Activated CD8-positive, alpha-beta memory T cell treated with anti-CD3 and anti-CD28 coated beads for 36 hours (primary cell): ENCODE data around the gene CEP162. TPM values are rescaled to one million over a fixed set of nuclear protein-coding genes. Genes with fewer than 3 reads are reported as not detected.

ENCODE experiments used
- CTCF ChIA-PET: fragments of 350-600 bp; sonication (Branson Sonifier 250); formaldehyde crosslinking; loops from one replicate; lab custom pipeline; 2021; ENCODE audit warnings: antibody characterized with exemption; lab: Charles Lee
- POLR2A ChIA-PET: fragments of 350-600 bp; sonication (Branson Sonifier 250); formaldehyde crosslinking; loops from one replicate; lab custom pipeline; 2021; ENCODE audit warnings: antibody characterized with exemption; lab: Charles Lee
- total RNA-seq, 2 experiments: library from RNA; stranded (reverse); gene quantifications; one replicate each; pipeline ENCODE4 v1.2.3, GENCODE V29; 2021

The CEP162 gene, protein sequence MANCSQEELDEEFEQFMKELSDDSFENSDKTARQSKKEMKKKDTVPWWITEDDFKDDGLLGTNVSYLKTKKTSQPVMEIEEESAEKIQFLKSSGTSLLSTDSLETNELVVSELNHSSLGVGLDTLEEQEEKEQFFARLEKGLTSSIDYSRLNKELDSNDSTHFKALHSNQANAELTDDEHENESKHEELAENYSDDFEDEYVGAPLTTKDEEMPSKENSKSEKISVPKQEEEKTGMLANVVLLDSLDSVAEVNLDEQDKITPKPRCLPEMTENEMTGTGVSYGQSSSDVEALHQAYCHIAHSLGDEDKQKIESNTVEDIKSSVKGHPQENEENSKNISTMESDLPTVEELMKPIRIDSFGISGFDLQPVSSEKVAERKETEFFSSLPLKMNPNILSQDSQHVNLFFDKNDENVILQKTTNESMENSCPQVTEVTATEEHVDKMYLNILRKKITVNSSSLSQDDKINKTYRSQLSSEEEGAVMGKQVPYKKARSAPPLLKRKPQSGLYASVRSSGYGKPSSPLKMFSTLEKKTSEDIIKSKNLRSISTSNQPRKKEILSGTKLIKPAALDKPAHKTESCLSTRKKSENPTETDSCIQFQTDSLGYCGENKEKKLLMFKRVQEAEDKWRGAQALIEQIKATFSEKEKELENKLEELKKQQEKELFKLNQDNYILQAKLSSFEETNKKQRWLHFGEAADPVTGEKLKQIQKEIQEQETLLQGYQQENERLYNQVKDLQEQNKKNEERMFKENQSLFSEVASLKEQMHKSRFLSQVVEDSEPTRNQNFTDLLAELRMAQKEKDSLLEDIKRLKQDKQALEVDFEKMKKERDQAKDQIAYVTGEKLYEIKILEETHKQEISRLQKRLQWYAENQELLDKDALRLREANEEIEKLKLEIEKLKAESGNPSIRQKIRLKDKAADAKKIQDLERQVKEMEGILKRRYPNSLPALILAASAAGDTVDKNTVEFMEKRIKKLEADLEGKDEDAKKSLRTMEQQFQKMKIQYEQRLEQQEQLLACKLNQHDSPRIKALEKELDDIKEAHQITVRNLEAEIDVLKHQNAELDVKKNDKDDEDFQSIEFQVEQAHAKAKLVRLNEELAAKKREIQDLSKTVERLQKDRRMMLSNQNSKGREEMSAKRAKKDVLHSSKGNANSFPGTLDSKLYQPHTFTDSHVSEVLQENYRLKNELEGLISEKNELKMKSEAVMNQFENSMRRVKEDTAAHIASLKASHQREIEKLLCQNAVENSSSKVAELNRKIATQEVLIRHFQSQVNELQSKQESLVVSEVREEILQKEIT (N-terminal part only)
- total RNA-seq = 1 to 10 TPM; 5.4 to 6.3 TPM

DNA sequence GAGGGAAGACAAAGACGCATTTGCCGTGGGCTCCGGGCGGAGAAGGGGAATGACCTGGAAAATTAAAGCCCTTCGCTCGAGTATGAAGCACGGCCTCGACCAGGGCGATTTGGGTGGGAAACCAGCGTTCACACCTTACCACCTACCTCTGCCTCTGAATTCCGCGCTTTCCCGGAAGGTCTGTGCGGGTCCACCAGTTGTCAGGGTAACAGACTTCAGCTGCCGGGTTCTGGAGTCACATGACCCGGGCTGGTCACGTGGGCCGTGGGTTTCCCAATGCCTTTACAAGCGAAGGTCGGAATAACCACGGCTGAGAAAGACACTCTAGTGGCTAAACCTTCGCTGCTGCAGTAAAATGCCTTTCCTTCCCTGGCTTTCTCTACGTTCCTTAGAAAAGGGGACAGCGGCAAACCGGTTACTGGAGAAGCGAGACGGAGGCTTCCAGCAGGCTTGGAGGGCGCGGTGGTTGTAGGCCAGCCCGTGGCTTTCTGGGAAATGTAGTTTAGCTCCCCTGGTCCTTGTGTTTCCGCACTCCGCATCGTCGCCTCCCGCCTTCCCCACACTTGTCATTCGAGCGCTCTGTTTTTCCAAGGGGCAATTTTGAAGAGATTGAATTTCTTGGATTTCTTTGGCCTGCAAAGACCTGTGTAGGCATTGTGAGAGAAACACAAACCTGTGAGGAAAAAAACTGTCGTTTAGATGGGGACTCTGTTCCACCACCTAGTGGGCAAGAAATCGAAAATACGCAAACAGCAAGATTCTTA, at the start of gene CEP162:
Gene CEP162 (minus strand): TSS at position 210 of the 764 bp plus-strand sequence. CDS start 1,250 bp downstream, outside the sequence.
- POLR2A ChIA-PET = interaction anchor here (0.5 kb wide), 1 partner anchor 1368 kb away, joined by 4 read pairs; no protein-coding TSS in a partner anchor
- CTCF ChIA-PET = interaction anchor here (0.7 to 1.3 kb wide), 6 partner anchors 14 to 1161 kb away, joined by 3 to 4 read pairs (median 4); partner anchors contain the start of gene DOP1A

DNA sequence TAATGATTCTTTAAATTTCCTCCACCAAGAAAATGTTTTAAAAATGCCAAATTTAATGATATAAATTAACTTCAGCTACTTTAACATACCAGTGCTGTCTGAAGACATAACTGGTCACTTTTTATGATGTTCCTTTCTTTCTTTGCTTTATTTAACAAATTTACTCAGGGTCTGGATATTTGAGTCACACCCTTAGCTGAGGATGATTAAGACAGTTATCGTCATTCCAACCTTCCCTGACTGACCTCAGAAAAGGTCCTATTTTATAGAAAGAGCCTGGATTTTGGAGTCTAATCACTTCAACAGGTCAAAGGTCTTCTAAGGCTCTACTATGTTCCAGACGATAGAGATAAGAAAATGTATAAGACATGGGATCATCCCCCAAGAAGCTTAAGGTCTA, 47.4 kb upstream of the CEP162 start:
- ChIA-PET POLR2A (no interaction called here), CTCF (interaction anchor here (1.1 kb wide), 1 partner anchor 13 kb away, joined by 4 read pairs; no protein-coding TSS in a partner anchor)

DNA sequence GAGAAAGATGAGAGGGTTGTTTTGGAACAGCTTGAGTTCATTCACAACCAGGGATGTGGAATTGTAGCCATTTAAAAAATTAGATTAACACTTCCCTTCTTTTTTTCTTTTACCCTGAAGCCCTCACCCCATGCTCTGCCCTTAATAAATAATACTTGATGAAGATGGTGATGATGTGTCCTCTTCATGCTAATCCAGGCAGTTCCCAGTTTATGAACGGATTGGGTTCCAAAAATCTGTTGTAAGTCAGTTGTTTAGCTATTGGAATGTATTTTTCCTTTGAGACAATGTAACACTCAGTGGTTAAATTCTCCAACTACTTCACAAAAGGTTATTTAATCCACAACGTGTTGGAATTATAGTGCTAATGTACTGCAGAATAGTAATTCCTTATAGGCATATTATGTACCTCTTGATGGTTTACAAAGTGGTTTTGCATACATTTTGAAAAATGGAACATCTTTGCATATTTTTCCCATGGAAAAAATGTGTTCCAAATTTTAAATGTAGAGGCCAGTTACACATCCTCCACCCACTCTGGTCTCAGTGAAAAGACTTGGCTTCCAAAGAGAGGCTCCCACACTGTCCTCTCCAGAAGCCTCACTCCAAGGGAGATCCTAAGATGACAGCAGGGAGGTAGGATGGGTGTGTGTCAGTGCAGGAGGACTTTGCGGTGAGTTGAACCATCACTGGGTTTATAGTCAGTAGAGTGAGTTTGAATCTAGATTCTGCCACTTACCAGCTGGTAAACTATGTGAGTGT, 45.8 kb upstream of the CEP162 start:
- ChIA-PET POLR2A (no interaction called here), CTCF (no interaction called here)

DNA sequence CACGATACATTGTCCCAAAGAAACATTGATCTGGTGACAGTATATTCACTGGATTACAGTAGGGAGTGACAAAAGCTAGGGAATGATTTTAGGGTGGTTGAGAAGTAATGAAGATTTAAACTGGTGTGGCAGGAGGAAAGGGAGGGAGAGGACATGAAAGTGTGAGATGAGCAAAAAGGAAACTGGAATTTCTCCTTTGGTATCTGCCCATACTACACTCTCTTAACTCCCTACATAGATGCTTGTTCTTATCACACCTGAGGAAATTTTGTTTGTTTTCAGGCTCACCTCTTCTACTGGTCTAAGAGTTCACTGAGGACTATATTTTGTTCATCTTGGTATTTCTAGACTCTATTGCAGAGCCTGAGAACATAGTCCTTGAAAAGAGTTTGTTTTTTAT, 44.9 kb upstream of the CEP162 start:
- ChIA-PET POLR2A (no interaction called here), CTCF (interaction anchor here (0.7 kb wide), 1 partner anchor 45 kb away, joined by 3 read pairs; the partner anchor contains the start of gene CEP162)

DNA sequence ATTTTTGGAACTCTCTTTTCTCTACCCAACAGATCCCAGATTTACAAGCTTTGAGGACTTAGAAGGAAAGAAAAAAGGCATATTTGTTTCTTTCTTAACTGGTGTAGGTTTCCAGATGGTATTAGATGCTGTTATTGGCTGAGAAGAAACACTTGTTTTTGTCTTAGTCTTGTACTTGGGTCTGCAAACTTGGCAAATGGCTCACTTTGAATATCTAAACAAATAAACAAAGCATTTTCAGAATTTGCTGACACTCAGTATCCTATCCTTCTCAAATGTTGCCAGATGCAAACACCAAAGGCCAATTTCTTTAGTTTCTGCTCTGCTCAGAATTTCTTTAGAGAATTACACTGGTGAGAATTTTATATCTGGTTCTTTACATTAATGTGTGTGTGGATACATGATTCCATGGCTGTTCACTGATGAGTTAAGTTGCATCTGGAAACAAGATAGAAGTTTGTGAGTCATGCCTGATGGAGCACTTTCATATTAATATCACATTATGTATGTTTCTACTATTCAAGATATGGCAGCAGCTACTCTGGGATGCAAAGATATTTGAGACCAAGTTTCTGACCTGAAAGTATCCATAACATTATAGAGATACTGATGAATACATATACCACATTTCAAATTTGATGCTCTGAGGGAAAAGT, 43.7 kb upstream of the CEP162 start:
- ChIA-PET CTCF (no interaction called here), POLR2A (no interaction called here)

DNA sequence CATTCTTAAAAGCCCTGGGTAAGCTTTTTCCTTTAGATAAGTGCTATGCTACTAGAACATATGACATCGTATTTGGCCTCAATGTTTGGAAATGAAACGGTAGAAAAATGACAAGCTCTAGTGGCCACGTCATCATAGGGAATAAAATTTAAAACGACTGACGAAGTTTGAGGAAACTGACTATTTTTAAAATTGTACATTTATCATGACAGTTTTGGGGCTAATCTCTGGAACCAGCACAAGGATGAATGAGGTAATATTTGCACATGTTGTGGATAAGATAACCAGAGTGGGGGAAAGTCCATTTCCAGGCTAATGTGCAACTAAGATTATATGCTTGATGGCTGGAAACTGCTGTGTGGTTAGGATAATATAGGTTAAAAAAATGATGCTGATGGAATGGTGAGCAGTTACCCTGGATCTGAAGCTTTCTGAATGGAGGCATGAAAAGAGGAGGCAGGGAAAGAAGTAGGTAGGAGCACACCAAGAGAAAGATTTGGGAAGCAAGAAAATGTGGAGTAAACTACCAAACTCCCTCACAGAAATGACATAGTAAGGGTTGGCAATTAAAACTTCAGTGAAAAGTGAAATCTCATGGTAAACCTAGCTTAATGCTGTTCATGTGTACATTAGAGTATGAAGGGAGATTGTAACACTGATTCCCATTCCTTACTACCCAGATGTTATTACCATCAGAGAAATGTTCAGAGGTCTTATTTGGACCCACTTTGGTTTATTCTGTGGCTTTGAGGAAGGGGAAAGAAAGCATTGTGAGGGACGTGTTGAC, 42.7 kb upstream of the CEP162 start:
- ChIA-PET POLR2A (no interaction called here), CTCF (no interaction called here)

DNA sequence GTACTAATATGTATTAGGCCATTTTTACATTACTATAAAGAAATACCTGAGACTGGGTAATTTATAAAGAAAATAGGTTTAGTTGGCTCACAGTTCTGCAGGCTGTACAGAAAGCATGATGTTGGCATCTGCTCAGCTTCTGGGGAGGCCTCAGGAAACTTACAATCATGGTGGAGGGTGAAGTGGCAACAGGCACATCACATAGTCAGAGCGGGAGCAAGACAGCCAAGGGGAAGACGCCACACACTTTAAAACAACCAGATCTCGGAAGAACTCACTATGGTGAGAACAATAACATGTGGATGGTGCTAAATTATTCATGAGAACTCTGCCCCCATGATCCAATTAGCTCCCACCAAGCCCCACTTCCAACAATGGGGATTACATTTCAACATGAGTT, 41.3 kb upstream of the CEP162 start:
- POLR2A ChIA-PET = interaction anchor here (0.6 kb wide), 1 partner anchor 558 kb away, joined by 3 read pairs; no protein-coding TSS in a partner anchor

DNA sequence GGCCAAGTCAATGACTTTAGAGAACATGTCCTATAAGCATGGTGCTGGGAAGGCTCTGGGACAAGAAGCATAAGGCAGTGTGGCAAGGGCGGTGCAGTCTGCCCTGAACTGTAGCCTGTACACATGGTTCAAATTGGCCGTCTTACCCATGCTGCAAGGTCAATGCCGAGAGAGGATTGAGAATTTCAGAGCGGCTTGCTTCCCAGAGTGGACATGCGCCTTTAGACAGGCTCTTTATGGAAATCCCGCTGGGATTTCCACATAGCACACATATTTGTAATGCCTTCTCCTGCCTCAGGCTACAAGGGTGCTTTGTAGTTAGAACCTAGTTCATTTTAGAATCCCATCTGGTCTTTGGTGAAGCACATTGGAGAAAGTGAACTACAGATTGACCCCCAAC, 36.1 kb upstream of the CEP162 start:
- ChIA-PET CTCF (no interaction called here), POLR2A (no interaction called here)

More for the DNA sequence above, 41.3 kb upstream of the CEP162 start:
- CTCF ChIA-PET = no interaction called here

DNA sequence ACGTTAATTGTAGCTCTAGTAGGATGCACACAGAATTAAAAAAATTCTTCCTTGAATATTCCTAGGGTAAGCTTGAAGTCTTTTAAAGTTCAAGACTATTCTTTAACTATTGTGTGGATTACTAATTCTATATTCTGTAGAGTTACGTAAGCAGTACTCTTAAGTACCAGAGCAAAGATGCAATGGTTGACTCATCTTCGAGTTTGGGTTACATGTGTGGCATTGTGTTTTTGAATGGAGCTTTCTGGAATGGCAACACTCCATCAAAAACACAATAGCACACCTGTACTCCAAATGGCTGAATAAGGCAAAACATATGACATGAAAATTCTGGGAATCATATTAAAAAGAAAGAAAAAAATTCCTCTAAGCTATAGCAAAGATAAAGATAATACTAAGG, 33.5 kb upstream of the CEP162 start:
- POLR2A ChIA-PET = no interaction called here
- CTCF ChIA-PET = no interaction called here

DNA sequence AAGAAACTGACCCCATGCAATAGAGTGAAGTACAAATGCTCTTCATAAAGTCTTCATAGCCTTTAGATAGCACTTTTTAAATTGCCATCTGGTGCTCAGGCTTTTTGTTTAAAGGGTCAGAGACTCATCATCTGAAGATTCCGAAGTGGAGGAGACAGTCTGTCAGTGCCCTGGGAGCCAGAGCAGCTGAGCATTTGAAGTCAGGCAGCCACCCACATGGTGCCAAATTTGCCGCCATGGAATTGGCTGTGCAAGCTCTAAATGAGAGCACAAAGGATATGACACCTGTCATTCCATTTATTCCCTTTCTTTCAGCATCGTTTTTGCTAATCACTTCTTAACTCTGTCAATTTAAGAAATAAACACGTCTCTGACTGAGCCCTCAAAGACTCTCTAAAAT, 32.8 kb upstream of the CEP162 start:
- CTCF ChIA-PET = no interaction called here
- POLR2A ChIA-PET = no interaction called here

DNA sequence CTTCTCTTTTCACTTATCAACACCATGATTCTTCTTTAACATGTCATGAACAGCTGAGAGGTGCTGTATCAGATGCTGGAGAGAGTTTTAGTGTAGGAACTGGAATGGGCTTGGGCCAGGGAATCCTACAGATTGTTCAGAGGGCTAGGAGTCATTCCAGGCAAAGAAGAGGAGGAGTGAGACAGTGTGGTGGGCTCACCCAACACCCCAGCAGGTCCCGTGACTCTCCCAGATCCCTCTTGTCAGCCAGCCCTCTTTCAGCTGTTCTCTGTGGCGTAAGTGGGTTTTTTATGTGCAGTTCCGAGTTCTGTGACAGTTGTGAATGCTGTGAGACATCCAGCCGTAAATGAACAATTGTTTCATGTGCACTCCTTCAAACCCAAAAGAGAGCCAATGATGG, 31.4 kb upstream of the CEP162 start:
- ChIA-PET CTCF (no interaction called here), POLR2A (no interaction called here)

DNA sequence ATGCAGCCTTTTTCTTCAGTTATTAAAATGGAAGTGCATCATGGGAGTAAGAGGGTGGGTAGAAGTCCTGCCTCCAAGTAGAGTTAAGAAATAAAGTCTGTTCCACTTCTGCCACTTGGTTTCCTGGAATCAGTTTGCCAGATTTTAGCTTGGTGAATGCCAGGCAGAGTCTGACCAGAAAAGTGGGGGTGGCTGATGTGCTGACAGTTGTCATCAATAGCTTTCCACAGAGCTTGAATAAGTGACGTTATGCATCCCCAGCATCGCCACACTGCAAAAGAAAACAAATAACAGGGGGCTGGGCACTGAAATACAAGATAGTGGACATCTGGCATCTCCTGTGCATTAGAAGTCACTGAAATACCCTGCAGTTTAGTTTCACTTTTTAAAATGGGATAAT, 30.8 kb upstream of the CEP162 start:
- POLR2A ChIA-PET = no interaction called here

DNA sequence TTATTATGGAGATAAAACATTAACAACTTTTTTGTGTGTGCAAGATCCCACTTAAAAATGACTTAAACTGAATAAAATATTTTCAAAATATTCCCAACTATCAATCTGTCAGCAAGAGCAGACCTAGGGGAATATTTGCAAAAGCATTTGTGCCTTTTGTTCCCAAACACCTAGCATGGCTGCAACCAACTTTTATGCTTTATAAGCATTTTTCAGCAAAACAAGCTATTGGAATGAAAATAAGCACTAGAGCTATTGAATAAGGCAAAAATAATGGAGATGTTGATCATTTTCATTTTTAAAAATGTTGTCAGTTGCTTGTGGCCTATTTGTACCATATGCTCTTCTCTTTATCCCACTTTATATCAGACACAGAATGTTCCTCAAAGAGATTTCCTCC, 28.2 kb upstream of the CEP162 start:
- ChIA-PET CTCF (no interaction called here), POLR2A (no interaction called here)

More for the DNA sequence above, 30.8 kb upstream of the CEP162 start:
- CTCF ChIA-PET = no interaction called here

DNA sequence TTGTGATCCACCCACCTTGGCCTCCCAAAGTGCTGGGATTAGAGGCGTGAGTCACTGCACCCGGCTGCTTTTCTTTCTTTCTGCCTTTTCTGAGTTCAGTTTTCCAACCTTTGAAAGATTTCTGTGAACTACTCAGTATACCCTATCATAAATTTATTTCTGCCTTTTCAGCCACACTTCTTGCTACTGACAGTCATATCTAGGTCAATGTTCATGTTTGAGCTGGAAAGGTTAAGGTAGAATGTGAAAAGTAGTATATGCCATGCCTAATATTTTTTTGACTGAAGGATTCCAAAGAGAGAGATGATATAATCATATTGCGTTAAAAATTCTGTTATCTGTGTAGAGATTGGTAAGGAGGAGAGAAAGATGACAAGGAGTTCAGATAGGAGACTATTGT, 25.9 kb upstream of the CEP162 start:
- POLR2A ChIA-PET = no interaction called here
- CTCF ChIA-PET = no interaction called here

DNA sequence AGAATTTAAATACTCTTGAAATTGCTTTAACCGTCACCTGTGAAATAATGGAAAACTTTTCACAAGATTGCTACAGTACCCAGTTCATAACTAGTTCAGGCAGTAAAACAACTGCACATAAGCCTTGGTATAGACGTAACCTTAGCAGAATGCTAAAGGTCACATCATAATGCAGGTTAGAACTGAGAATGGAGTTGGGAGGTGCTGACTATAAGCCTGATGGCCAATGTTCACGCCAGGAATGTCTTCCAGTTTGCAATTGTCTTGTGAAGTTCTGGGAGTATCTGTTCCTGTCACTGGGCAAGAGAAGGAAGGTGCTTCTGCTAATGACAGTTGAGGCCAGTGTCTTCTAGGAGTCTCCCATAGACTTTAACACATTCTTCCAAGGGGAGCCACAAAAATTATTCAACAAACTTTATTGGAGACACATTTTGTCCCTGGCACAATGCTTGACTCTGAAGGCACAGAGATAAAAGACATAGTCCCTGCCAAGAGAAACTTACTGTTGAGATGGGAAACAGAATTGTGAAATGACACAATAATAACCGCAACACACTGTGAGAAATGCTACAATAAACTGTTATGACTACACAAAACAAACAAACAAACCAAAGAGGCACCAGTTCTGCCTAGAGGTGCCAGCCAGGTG, 24.6 kb upstream of the CEP162 start:
- ChIA-PET POLR2A (no interaction called here), CTCF (no interaction called here)

DNA sequence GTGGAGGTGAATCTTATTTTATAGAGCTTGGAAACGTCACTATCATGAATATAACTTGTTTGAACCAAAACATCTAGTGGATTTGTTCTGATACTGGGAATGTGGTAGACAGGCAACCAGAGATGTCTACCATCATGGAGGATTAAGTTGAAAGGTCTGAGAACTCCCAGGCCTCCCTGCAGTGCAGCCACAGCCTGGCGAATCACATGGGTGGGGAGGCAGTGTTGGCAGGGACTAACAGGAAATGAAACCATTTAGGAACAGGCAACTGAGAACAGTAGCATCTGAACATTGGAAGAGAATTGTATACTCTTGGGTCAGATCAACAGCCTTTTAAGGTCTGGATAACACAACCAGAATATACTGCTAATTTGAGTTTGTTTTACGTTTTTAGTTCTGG, 22.3 kb upstream of the CEP162 start:
- ChIA-PET CTCF (no interaction called here), POLR2A (no interaction called here)
